Endothelial cell of umbilical vein (primary cell): ENCODE measurements around the gene SP2. TPM values are rescaled to one million over a fixed set of nuclear protein-coding genes. Genes with fewer than 3 reads are reported as not detected.
A peak's percentile ranks its signal among the peaks of the same experiment; 100 is the strongest.

ENCODE experiments used
- BruUV-seq: library from RNA; stranded (reverse); fragments of 400-500 nt; replicated peaks from 2 replicates; lab custom pipeline; 2021; lab: Mats Ljungman, UMichigan
- CTCF ChIA-PET: fragments of 300-600, 350-600 bp; sonication (Branson Sonifier 250); formaldehyde crosslinking; loops from one replicate; lab custom pipeline; 2021; ENCODE audit warnings: antibody characterized with exemption, inconsistent platforms; lab: Charles Lee
- POLR2A ChIA-PET: fragments of 300-600, 350-600 bp; sonication (Branson Sonifier 250); formaldehyde crosslinking; loops from one replicate; lab custom pipeline; 2021; ENCODE audit warnings: antibody characterized with exemption, inconsistent platforms; lab: Charles Lee
- DNase-seq: peaks from one replicate; pipeline ENCODE4 v3.0.0-alpha.2; 2011; ENCODE audit warnings: low read depth, low spot score
- FAIRE-seq: peaks from 2 replicates; lab custom pipeline; 2011; peaks lifted over from hg19 to GRCh38; lab: Jason Lieb, UNC
- H2AFZ ChIP-seq: 2 replicates; pipeline ENCODE4 v1.6.0; 2012; ENCODE audit warnings: low read depth, low read length, control low read depth, inconsistent platforms
- H3K27ac ChIP-seq: 2 replicates; pipeline ENCODE4 v1.5.1; 2011; ENCODE audit warnings: low read depth, mild to moderate bottlenecking, control low read depth, low read length, moderate library complexity; ENCODE audit not compliant: insufficient read depth
- H3K27me3 ChIP-seq, 2 experiments: 2 replicates each; pipeline versions ENCODE4 v1.6.0 to v1.6.1; 2011; ENCODE audit warnings: low read length in 2 of 2, mixed read lengths in 1 of 2; ENCODE audit not compliant: control insufficient read depth in 2 of 2, insufficient read depth in 2 of 2
- H3K36me3 ChIP-seq, 2 experiments: 2 replicates in 1 of 2; 3 replicates in 1 of 2; pipeline ENCODE4 v1.5.1; 2011; ENCODE audit warnings: low read length in 2 of 2, mild to moderate bottlenecking in 1 of 2, moderate library complexity in 1 of 2; ENCODE audit not compliant: control insufficient read depth in 2 of 2, insufficient read depth in 2 of 2; ENCODE audit errors: extremely low read depth in 1 of 2
- H3K4me1 ChIP-seq: 3 replicates; pipeline ENCODE4 v1.5.1; 2011; ENCODE audit warnings: mild to moderate bottlenecking, low read length; ENCODE audit not compliant: control insufficient read depth, insufficient read depth; ENCODE audit errors: extremely low read depth
- H3K4me2 ChIP-seq: 2 replicates; pipeline ENCODE4 v1.6.1; 2011; ENCODE audit warnings: low read length, control low read depth, mixed read lengths; ENCODE audit not compliant: insufficient read depth
- H3K4me3 ChIP-seq, 3 experiments: fragments of 200-600 bp in 1 of 3; sonication (generic), shearing (Covaris generic) in 1 of 3; replicated peaks in 1 of 3; 2 replicates each; pipeline ENCODE4 v1.5.1; 2011 to 2016; ENCODE audit warnings: control low read depth in 3 of 3, low read length in 3 of 3, mild to moderate bottlenecking in 2 of 3, inconsistent platforms in 1 of 3, low read depth in 1 of 3, moderate library complexity in 1 of 3; ENCODE audit not compliant: insufficient read depth in 1 of 3
- H3K79me2 ChIP-seq: 2 replicates; pipeline ENCODE4 v1.6.0; 2012; ENCODE audit warnings: low read length, inconsistent platforms; ENCODE audit not compliant: control insufficient read depth, insufficient read depth
- H3K9ac ChIP-seq: replicated peaks from 2 replicates; pipeline ENCODE3; 2011; ENCODE audit warnings: low read length, control low read depth; ENCODE audit not compliant: insufficient read depth; ENCODE audit errors: extremely low read depth
- H3K9me1 ChIP-seq: replicated peaks from 3 replicates; pipeline ENCODE4 v1.6.0; 2011; ENCODE audit warnings: mild to moderate bottlenecking, low read length; ENCODE audit not compliant: control insufficient read depth, insufficient read depth; ENCODE audit errors: extremely low read depth
- H3K9me3 ChIP-seq: replicated peaks from 2 replicates; pipeline ENCODE4 v1.5.1; 2012; ENCODE audit warnings: low read length, inconsistent platforms; ENCODE audit not compliant: control insufficient read depth, insufficient read depth
- H4K20me1 ChIP-seq: replicated peaks from 2 replicates; pipeline ENCODE3; 2011; ENCODE audit warnings: mild to moderate bottlenecking, low read length; ENCODE audit not compliant: control insufficient read depth, insufficient read depth; ENCODE audit errors: extremely low read depth
- EZH2 ChIP-seq: IDR thresholded peaks from 2 replicates; pipeline ENCODE4 v1.6.1; 2012; ENCODE audit warnings: borderline replicate concordance, low read depth, mild to moderate bottlenecking, moderate library complexity, low read length, inconsistent platforms; ENCODE audit not compliant: severe bottlenecking
- FOS ChIP-seq: IDR thresholded peaks from 2 replicates; pipeline ENCODE4 v1.6.1; 2011; ENCODE audit warnings: mild to moderate bottlenecking, low read length, moderate library complexity, borderline replicate concordance; ENCODE audit not compliant: insufficient read depth
- GATA2 ChIP-seq: IDR thresholded peaks from 2 replicates; pipeline ENCODE4 v1.7.0; 2011; ENCODE audit warnings: low read depth, mild to moderate bottlenecking, moderate library complexity, mixed read lengths, low read length; ENCODE audit not compliant: insufficient read length, insufficient read depth
- JUN ChIP-seq: IDR thresholded peaks from 2 replicates; pipeline ENCODE4 v1.6.1; 2011; ENCODE audit warnings: borderline replicate concordance, low read depth; ENCODE audit not compliant: insufficient read length, insufficient read depth
- MYC ChIP-seq: IDR thresholded peaks from one replicate; pipeline ENCODE4 v1.6.1; 2011; ENCODE audit warnings: mild to moderate bottlenecking, low read depth, low read length
- POLR2A ChIP-seq: IDR thresholded peaks from 2 replicates; pipeline ENCODE4 v1.6.1; 2012; ENCODE audit warnings: low read depth, mild to moderate bottlenecking, control low read depth, low read length
- POLR2AphosphoS5 ChIP-seq: IDR thresholded peaks from 2 replicates; pipeline ENCODE4 v1.6.1; 2012; ENCODE audit warnings: low read depth, mild to moderate bottlenecking, control low read depth, low read length, moderate library complexity; ENCODE audit not compliant: insufficient read depth
- dilution Hi-C: fragments of 300-500 bp; cut with MboI; formaldehyde crosslinking; loops from one replicate; pipeline ENCODE4 v1.15.0; 2019; ENCODE audit warnings: low sequenced_read_pairs; ENCODE audit not compliant: extremely low pct_ligation_motif_present
- intact Hi-C: fragments of 100-400 bp; cut with micrococcal nuclease; formaldehyde crosslinking; loops from one replicate; pipeline ENCODE4 v1.10.0; 2022
- polyA plus RNA-seq, 4 experiments: library from polyadenylated mRNA; depleted of rRNA in 3 of 4; stranded (reverse) in 3 of 4; unstranded in 1 of 4; fragments of >200 nt; gene quantifications; 2 replicates each; pipeline versions ENCODE4 v1.2.1 to v1.2.3, GENCODE V29; 2011 to 2012; ENCODE audit warnings: missing spikeins in 1 of 4
- total RNA-seq: library from RNA; stranded (reverse); gene quantifications from 2 replicates; pipeline ENCODE4 v1.2.3, GENCODE V29; 2021
- TF ChIP-seq, protein P1 (sequence below): IDR thresholded peaks from 2 replicates; pipeline ENCODE4 v1.6.1; 2011; ENCODE audit not compliant: insufficient read depth, insufficient read length
- TF ChIP-seq, protein P2 (sequence below), 2 donors: IDR thresholded peaks; 1 replicate in 1 of 2; 2 replicates in 1 of 2; pipeline ENCODE4 v1.5.1; 2011; ENCODE audit warnings: low read length in 2 of 2, mild to moderate bottlenecking in 2 of 2, moderate library complexity in 2 of 2, control low read depth in 1 of 2, inconsistent platforms in 1 of 2, low read depth in 1 of 2; ENCODE audit not compliant: insufficient read depth in 1 of 2; ENCODE audit errors: extremely low read depth in 1 of 2

Gene SP2
- total and polyA plus RNA-seq, 2 donors (not counting 3 experiments of a cell fraction or from before 2014, with no cell fraction given), result 11.2 to 18.6 TPM

DNA sequence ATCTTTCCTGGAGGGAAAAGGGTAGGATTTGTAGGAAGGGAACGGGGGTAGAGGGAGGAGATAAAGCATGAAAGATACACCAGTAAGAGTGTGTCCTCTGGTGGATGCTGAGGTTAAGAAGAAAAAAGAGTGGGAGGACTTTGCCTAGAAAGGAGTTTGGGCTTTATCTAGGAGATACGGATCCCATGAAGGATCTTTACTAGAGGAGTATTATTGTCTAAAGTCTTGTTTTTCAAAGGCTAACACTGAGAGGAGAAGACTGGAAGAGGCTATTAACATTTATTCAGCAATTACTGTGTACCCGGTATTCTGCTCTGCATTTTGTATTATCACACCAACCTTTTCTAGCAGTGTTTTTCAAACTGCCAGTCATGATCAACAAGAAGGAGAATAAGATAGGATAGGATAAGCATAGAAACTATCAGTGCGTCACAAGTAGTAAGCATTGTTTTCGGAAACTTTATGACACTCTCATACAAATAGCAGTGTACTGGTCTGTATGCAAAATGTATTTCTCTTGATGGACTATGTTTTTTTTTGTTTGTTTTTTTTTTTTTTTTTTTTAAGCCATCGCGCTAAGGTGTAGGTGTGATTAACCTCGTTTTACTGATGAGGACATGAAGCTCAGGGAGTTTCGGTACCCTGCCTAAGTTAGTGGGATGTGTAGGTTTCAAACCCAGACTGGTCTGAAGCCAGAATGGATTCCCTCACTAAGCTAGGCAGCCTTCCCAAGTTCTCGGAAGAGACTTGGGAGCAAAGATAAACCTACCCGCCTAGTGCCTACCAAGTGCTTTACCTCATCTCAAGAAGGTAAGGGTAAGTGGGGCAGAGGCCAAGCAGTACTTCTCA lies 1.3 kb upstream of the SP2 start:
- no peaks in the 10 kb centered on the region for H3K9me1 ChIP-seq
- H3K36me3 ChIP-seq, result no peaks in the 10 kb centered on the region
- H3K27ac ChIP-seq, result peak overlapping the region; percentile 39
- H3K4me3 ChIP-seq, result peak overlapping the region; percentile 51 to 90 (median 84)
- H3K9ac ChIP-seq, result peak overlapping the region; percentile 87
- CTCF ChIA-PET, result interaction anchor here (0.8 to 3.0 kb wide), 12 partner anchors 9 to 123 kb away, joined by 3 to 46 read pairs (median 6); partner anchors contain the start of genes CDK5RAP3, LRRC46, MRPL10 and PNPO
- dilution Hi-C loops (no loop called here), intact Hi-C loops (loop anchor here (1.0 kb wide), 3 partner anchors 47 to 124 kb away; partner anchors contain the start of genes PNPO and SCRN2)
- no peak for FAIRE-seq
- H3K79me2 ChIP-seq, result peaks cover 7% of the 10 kb centered on the region
- no peaks in the 10 kb centered on the region for H3K9me3 ChIP-seq
- no peaks in the 10 kb centered on the region for H3K27me3 ChIP-seq
- H4K20me1 ChIP-seq, result no peaks in the 10 kb centered on the region
- peak overlapping the region; percentile 80 for H3K4me2 ChIP-seq
- peak overlapping the region; percentile 86 for H2AFZ ChIP-seq
- POLR2A ChIA-PET, result interaction anchor here (1.1 to 1.2 kb wide), 2 partner anchors 10 to 47 kb away, joined by 4 to 6 read pairs; partner anchors contain the start of gene PNPO
- TF ChIP-seq FOS (no peak), MYC (no peak), EZH2 (no peak), POLR2AphosphoS5 (no peak), POLR2A (no peak), GATA2 (no peak), JUN (no peak)
- TF ChIP-seq, protein P1, sequence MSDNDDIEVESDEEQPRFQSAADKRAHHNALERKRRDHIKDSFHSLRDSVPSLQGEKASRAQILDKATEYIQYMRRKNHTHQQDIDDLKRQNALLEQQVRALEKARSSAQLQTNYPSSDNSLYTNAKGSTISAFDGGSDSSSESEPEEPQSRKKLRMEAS, result no peak
- TF ChIP-seq, protein P2, sequence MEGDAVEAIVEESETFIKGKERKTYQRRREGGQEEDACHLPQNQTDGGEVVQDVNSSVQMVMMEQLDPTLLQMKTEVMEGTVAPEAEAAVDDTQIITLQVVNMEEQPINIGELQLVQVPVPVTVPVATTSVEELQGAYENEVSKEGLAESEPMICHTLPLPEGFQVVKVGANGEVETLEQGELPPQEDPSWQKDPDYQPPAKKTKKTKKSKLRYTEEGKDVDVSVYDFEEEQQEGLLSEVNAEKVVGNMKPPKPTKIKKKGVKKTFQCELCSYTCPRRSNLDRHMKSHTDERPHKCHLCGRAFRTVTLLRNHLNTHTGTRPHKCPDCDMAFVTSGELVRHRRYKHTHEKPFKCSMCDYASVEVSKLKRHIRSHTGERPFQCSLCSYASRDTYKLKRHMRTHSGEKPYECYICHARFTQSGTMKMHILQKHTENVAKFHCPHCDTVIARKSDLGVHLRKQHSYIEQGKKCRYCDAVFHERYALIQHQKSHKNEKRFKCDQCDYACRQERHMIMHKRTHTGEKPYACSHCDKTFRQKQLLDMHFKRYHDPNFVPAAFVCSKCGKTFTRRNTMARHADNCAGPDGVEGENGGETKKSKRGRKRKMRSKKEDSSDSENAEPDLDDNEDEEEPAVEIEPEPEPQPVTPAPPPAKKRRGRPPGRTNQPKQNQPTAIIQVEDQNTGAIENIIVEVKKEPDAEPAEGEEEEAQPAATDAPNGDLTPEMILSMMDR (IDR thresholded peaks at IDR 0.05; ENCODE audit: extremely low read depth in 1 of 2, insufficient read depth in 1 of 2, low read depth in 1 of 2, low read length in 2 of 2), result no peak
- DNase-seq, result no peak
- BruUV-seq, result no TSS peak
- peaks cover 15% of the 10 kb centered on the region for H3K4me1 ChIP-seq
